IMR-90 (cell line): ENCODE data around the gene PSMB1.

Source experiments
- POLR2A ChIP-seq: IDR thresholded peaks from 2 replicates; pipeline ENCODE4 v1.6.1; 2012; ENCODE audit warnings: mild to moderate bottlenecking, low read depth, low read length
- RAD21 ChIP-seq: IDR thresholded peaks from 2 replicates; pipeline ENCODE4 v1.6.1; 2012; ENCODE audit warnings: low read length, improper control_type of control experiment
- RFX5 ChIP-seq: IDR thresholded peaks from 2 replicates; pipeline ENCODE4 v1.8.0; 2012; ENCODE audit warnings: low read depth, mild to moderate bottlenecking, low read length, moderate library complexity
- TF ChIP-seq, protein P1 (sequence below): conservative IDR thresholded peaks from 2 replicates; pipeline ENCODE4 v1.5.1; 2012; ENCODE audit warnings: mild to moderate bottlenecking, low read depth, low read length, improper control_type of control experiment

- TF ChIP-seq RFX5 = no peak
- TF ChIP-seq, protein P1, sequence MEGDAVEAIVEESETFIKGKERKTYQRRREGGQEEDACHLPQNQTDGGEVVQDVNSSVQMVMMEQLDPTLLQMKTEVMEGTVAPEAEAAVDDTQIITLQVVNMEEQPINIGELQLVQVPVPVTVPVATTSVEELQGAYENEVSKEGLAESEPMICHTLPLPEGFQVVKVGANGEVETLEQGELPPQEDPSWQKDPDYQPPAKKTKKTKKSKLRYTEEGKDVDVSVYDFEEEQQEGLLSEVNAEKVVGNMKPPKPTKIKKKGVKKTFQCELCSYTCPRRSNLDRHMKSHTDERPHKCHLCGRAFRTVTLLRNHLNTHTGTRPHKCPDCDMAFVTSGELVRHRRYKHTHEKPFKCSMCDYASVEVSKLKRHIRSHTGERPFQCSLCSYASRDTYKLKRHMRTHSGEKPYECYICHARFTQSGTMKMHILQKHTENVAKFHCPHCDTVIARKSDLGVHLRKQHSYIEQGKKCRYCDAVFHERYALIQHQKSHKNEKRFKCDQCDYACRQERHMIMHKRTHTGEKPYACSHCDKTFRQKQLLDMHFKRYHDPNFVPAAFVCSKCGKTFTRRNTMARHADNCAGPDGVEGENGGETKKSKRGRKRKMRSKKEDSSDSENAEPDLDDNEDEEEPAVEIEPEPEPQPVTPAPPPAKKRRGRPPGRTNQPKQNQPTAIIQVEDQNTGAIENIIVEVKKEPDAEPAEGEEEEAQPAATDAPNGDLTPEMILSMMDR = no peak
- no peak for TF ChIP-seq POLR2A
- TF ChIP-seq RAD21 = no peak
Measured at GRCh38 chr6:170596426-170596825, 43.3 kb upstream of the PSMB1 start.
